CD4-positive, alpha-beta T cell treated with Interferon gamma for 1 hour (primary cell): Measurements from ENCODE around the gene TMEM205.
A peak's percentile ranks its signal among the peaks of the same experiment; 100 is the strongest.

Experiments used
- DNase-seq: peaks from one replicate; pipeline ENCODE4 v3.0.0-alpha.2; 2020

The TMEM205 gene

DNA sequence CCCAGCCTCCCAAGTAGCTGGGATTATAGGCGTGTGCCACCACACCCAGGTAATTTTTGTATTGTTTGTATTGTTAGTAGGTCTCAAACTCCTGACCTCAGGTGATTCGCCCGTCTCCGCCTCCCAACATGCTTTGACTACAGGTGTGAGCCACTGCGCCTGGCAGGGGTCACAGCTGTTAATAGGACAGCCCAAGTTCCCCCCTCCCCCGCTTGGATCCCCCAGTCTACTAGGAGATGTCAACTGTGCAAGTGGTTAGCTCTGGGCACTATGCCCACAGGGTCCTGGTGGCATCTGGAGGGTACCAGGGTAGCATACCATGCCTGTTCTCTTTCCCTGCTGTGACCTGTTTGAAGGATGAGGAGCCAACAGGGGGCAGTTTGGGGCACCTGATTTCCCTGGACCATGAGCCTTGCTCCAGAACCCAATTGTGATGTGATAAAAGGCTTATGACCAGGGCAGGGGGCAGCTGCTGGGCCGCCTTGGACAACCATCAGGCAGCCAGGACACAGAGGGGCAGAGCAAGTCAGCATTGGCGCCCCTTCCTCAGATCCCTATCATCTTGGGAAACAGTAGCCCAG is 50.3 kb downstream of the TMEM205 start, which contains the start of gene TSPAN16:
Gene TSPAN16, plus strand, starts transcription at position 496 of the 581 bp plus-strand sequence. CDS start 138 bp downstream, outside the sequence.
- DNase-seq: no peak

DNA sequence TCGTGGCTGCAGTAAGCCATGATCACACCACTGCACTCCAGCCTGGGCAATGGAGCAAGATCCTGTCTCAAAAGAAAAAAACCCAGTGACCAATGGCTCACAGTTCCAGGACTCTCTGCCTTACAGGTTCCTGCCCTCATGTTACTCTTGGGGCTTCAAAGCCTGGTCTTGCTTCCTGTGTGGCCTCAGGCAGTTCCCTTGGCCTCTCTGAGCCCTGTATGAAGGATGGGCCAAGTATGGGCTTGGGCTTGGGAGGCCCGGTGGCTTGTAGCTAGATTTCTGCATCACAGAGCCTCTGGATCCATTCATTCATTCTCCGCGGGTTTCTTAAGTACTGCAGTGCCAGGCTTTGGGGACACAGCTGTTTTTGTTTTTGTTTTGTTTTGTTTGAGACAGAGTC is 50.9 kb downstream of the TMEM205 start:
- no peak for DNase-seq

- peak; percentile 85 for DNase-seq
Measured at GRCh38 chr19:11293433-11294389, 52.4 kb downstream of the TMEM205 start.
